Urothelium cell line (cell line): Measurements from ENCODE around the gene ITSN1.
"Not testable (repeated sequence)": the region's sequence is repeated elsewhere in the genome, so short reads cannot be mapped to it uniquely, and the experiment has no call there.

Source experiments
- DNase-seq: peaks from one replicate; pipeline ENCODE4 v3.0.0; 2011; ENCODE audit warnings: low spot score, mixed read lengths
- FAIRE-seq: peaks from 2 replicates; lab custom pipeline; 2011; peaks lifted over from hg19 to GRCh38; lab: Jason Lieb, UNC

ITSN1 gene

GRCh38 chr21:33642027-33642895 lies at the start of gene ITSN1:
TSS of gene ITSN1 (plus strand) at chr21:33642501. CDS start at chr21:33718829, 76,328 bp downstream.
- DNase-seq, result peak; percentile 96
- FAIRE-seq, result peak; percentile 40

GRCh38 chr21:33598051-33598450 lies 44.2 kb upstream of the ITSN1 start:
- no peak for FAIRE-seq
- DNase-seq, result no peak

- no peak for DNase-seq
- no peak for FAIRE-seq
Measured at GRCh38 chr21:33608559-33608958, 33.7 kb upstream of the ITSN1 start.

- FAIRE-seq (no peak), DNase-seq (no peak)
Measured at GRCh38 chr21:33611006-33611744, 31.1 kb upstream of the ITSN1 start.

- FAIRE-seq, DNase-seq: not testable (repeated sequence)
Measured at GRCh38 chr21:33617565-33617964, 24.7 kb upstream of the ITSN1 start.

- no peak for FAIRE-seq
- DNase-seq, result no peak
Measured at GRCh38 chr21:33618407-33618806, 23.9 kb upstream of the ITSN1 start.

- no peak for DNase-seq
- no peak for FAIRE-seq
Measured at GRCh38 chr21:33619726-33620125, 22.6 kb upstream of the ITSN1 start.

- DNase-seq (no peak), FAIRE-seq (no peak)
Measured at GRCh38 chr21:33622253-33622652, 20.0 kb upstream of the ITSN1 start.

- not testable (repeated sequence) for FAIRE-seq, DNase-seq
Measured at GRCh38 chr21:33626151-33626550, 16.1 kb upstream of the ITSN1 start.

- DNase-seq, result no peak
- FAIRE-seq, result no peak
Measured at GRCh38 chr21:33634254-33634653, 8.0 kb upstream of the ITSN1 start.

GRCh38 chr21:33640697-33641351 lies 1.5 kb upstream of the ITSN1 start:
- no peak for DNase-seq
- FAIRE-seq, result no peak

GRCh38 chr21:33641352-33642026 lies 812 bp upstream of the ITSN1 start, which contains the start of gene CRYZL1:
TSS of gene CRYZL1 (minus strand) at chr21:33641741. CDS start at chr21:33631551, 10,190 bp downstream.
- DNase-seq (peak; percentile 97), FAIRE-seq (peak; percentile 9)

GRCh38 chr21:33642896-33643657 lies 776 bp downstream of the ITSN1 start:
- DNase-seq (peak; percentile 29), FAIRE-seq (no peak)

GRCh38 chr21:33643658-33644311 lies 1.5 kb downstream of the ITSN1 start:
- peak; percentile 6 for DNase-seq
- peak; percentile 13 for FAIRE-seq

- DNase-seq (no peak), FAIRE-seq (no peak)
Measured at GRCh38 chr21:33644383-33645074, 2.2 kb downstream of the ITSN1 start.

GRCh38 chr21:33645730-33646129 lies 3.4 kb downstream of the ITSN1 start:
- no peak for DNase-seq

GRCh38 chr21:33647587-33647986 lies 5.3 kb downstream of the ITSN1 start:
- FAIRE-seq (no peak), DNase-seq (no peak)

More at GRCh38 chr21:33645730-33646129, 3.4 kb downstream of the ITSN1 start:
- FAIRE-seq, result no peak

GRCh38 chr21:33648555-33648954 lies 6.3 kb downstream of the ITSN1 start:
- FAIRE-seq (no peak), DNase-seq (no peak)

GRCh38 chr21:33650230-33650629 lies 7.9 kb downstream of the ITSN1 start:
- DNase-seq, result no peak
- FAIRE-seq, result no peak
